Heart left ventricle (tissue), 13 donors: ENCODE data around the gene TEX261.

Experiments used
- POLR2A ChIP-seq, 2 donors: fragments of 450-650 bp; IDR thresholded peaks; one replicate each; pipeline ENCODE4 v1.6.1; 2017; ENCODE audit warnings: antibody characterized with exemption in 2 of 2, mild to moderate bottlenecking in 2 of 2, moderate library complexity in 2 of 2
- TF ChIP-seq, protein P1 (sequence below), 12 donors: fragments of 200-600 bp; sonication (generic) in 4 of 12; IDR thresholded peaks; one replicate each; pipeline versions ENCODE4 v1.5.0 to v1.8.0; 2018 to 2022; ENCODE audit warnings: antibody characterized with exemption in 12 of 12, mild to moderate bottlenecking in 5 of 12
- donor health status: ischemic (EF 13 %, LVEDD 7.1; RV severe dilation, severe dysfunction).
- donor health status: DM: no; HTN: yes; CAD: no.
- donor health status: DM: no; HTN: no; CAD: no.
- donor health status: ischemic (EF 25% LVEDD 6.9; RV normal size, moderate dysfunction).
- donor health status: ischemic (EF 25% LVEDD 5.7; RV mildly dilated, moderate dysfunction).
- donor health status: ischemic (EF 35%, LVEDD 5.7; RV mildly dilated, moderate dysfunction).
- donor health status: nonischemic (EF 11% LVEDD 7.7; RV severe dilation, severe dysfunction).
- donor health status: DM: yes; HTN: yes; CAD: no.
- donor health status: PGD.
- donor health status: ischemic (EF 29% LVEDD 5.4; RV normal size, mild dysfunction).
- donor health status: nonischemic (EF 23%, LVEDD 6.1; RV moderate dilation, normal function).

DNA sequence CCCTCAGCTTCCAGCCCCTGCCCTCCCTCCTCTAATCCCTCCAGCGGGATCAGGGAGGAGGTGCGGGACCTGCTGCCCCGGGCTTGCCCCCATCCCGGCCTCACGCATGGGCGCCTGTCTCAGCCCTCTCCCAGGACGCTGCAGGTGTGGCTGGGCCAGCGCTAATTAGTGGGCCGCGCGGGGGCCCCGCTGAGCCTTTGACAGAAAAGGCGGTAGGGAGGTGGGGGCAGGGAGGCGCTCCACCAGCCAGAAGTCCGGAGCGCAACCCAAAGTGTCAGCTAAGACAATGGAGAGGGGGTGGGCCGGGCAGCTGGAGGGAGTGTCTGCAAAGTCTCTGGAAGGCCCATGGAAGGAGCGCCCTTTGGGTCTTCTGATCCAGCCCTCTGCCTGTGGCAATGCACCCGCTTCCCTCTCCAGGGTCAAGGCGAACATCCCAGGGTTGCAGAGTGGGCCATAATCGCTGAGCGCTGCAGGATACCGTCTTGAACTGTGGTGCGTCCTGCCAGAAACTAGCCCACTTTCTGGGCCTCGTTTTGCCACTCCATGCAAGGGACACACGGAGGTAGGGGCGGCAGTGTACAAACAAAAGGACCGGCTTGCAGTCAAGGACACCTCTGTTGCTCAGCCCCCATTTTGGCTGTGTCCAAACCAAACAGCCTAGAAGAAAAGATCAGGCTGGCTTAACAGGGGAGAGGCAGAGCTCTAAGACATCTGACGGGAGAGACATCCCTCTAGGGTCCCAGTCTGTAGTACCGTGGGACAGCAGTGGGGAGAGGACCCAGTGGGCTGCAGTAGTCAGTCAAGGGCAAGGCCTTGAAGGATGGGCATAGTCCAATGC, 55.5 kb downstream of the TEX261 start:
- TF ChIP-seq, protein P1, sequence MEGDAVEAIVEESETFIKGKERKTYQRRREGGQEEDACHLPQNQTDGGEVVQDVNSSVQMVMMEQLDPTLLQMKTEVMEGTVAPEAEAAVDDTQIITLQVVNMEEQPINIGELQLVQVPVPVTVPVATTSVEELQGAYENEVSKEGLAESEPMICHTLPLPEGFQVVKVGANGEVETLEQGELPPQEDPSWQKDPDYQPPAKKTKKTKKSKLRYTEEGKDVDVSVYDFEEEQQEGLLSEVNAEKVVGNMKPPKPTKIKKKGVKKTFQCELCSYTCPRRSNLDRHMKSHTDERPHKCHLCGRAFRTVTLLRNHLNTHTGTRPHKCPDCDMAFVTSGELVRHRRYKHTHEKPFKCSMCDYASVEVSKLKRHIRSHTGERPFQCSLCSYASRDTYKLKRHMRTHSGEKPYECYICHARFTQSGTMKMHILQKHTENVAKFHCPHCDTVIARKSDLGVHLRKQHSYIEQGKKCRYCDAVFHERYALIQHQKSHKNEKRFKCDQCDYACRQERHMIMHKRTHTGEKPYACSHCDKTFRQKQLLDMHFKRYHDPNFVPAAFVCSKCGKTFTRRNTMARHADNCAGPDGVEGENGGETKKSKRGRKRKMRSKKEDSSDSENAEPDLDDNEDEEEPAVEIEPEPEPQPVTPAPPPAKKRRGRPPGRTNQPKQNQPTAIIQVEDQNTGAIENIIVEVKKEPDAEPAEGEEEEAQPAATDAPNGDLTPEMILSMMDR (IDR thresholded peaks at IDR 0.05), result no peak
- TF ChIP-seq POLR2A (IDR thresholded peaks at IDR 0.05), result no peak
